ENCODE data around the gene MDP1. TPM values are rescaled to one million over a fixed set of nuclear protein-coding genes. Genes with fewer than 3 reads are reported as not detected.

Gene MDP1
- total RNA-seq, 1 experiment from 2014 or later = 18.8 TPM

- TF ChIP-seq CTCF (conservative IDR thresholded peaks at IDR 0.05) = no peak
- Histone ChIP-seq H3K18ac (ENCODE audit: insufficient read length, low read depth, low read length) (no peak overlapping the region), H2AK5ac (ENCODE audit: insufficient read length, low read length) (no peak overlapping the region), H2BK5ac (ENCODE audit: insufficient read length, low read length) (no peak overlapping the region), H3K27ac (ENCODE audit: insufficient read length, low read depth, low read length) (no peak overlapping the region), H3K9ac (ENCODE audit: extremely low read depth, insufficient read length, low read length) (peak overlapping the region; percentile 3), H3K79me1 (ENCODE audit: insufficient read depth, low read depth, low read length, poor library complexity, severe bottlenecking) (no peaks in the 10 kb centered on the region), H3T11ph (ENCODE audit: low read length) (no peak overlapping the region), H2BK20ac (ENCODE audit: low read depth, low read length, poor library complexity, severe bottlenecking) (no peak overlapping the region), H3K4ac (ENCODE audit: low read depth, low read length) (no peak overlapping the region), H2BK12ac (ENCODE audit: insufficient read length, low read depth, low read length) (no peak overlapping the region), H4K91ac (ENCODE audit: insufficient read length, low read depth, low read length) (no peak overlapping the region), H3K23ac (ENCODE audit: insufficient read length, low read depth, low read length) (no peak overlapping the region), H4K20me1 (ENCODE audit: control insufficient read depth, insufficient read depth, insufficient read length) (no peaks in the 10 kb centered on the region), H3K23me2 (ENCODE audit: insufficient read length, low read depth, low read length, poor library complexity, severe bottlenecking) (peaks cover 10% of the 10 kb centered on the region), H4K5ac (ENCODE audit: insufficient read length, low read depth, low read length) (no peak overlapping the region), H2AFZ (ENCODE audit: low read length) (no peak overlapping the region), H3K14ac (ENCODE audit: insufficient read depth, low read length) (no peak overlapping the region), H3K9me3 (ENCODE audit: control insufficient read depth, low read depth, low read length) (no peaks in the 10 kb centered on the region), H2BK120ac (ENCODE audit: low read depth, low read length, poor library complexity, severe bottlenecking) (no peak overlapping the region), H2BK15ac (ENCODE audit: low read depth, low read length) (no peak overlapping the region), H3K4me2 (ENCODE audit: insufficient read depth, insufficient read length, low read length) (peak overlapping the region; percentile 48), H3K56ac (ENCODE audit: insufficient read length, low read depth, low read length) (no peak overlapping the region), H4K8ac (replicated peaks; ENCODE audit: insufficient read length, low read depth, low read length) (no peak overlapping the region), H3K4me1 (ENCODE audit: insufficient read depth, low read length) (no peaks in the 10 kb centered on the region), H3K27me3 (ENCODE audit: insufficient read depth, low read length) (no peaks in the 10 kb centered on the region), H3K79me2 (ENCODE audit: insufficient read depth, low read length) (no peaks in the 10 kb centered on the region)
- H3K4me3 Mint-ChIP-seq = peak overlapping the region; percentile 75 to 80
- peak overlapping the region in 1 of 3 experiments; percentile 35; a peak in 1 of 7 replicates for H3K27ac Mint-ChIP-seq
- H3K9me3 Mint-ChIP-seq = no peaks in the 10 kb centered on the region; a peak in 1 of 5 replicates
- H3K27me3 Mint-ChIP-seq (ENCODE audit: low read depth) = no peaks in the 10 kb centered on the region; the same call in 1 of the 2 replicates
- peaks cover 5 to 13% of the 10 kb centered on the region in 2 experiments; a peak in 3 of 4 replicates for H3K4me1 Mint-ChIP-seq
- peak; percentile 39 for DNase-seq
- WGBS (ENCODE audit: extremely low coverage, insufficient read length, low lambda C conversion rate) = no CpG with 5 or more reads among the region's 30 CpGs
- peaks cover 6 to 25% (median 23%) of the 10 kb centered on the region in 3 experiments; a peak in 6 of 7 replicates for H3K36me3 Mint-ChIP-seq (ENCODE audit: insufficient read depth in 1 of 3, low read depth in 3 of 3)
Observed at GRCh38 chr14:24172261-24172860, 43.5 kb downstream of the MDP1 start.
